H1 (cell line): ENCODE measurements around the gene GUCA2B. TPM values are rescaled to one million over a fixed set of nuclear protein-coding genes. Genes with fewer than 3 reads are reported as not detected.

ENCODE experiments used
- CTCF ChIA-PET: fragments of 300-600 bp; sonication (Branson Sonifier 250); formaldehyde crosslinking; loops from one replicate; lab custom pipeline; 2021; ENCODE audit not compliant: partially characterized antibody; lab: Charles Lee
- POLR2A ChIA-PET: fragments of 300-600 bp; sonication (Branson Sonifier 250); formaldehyde crosslinking; loops from one replicate; lab custom pipeline; 2021; ENCODE audit warnings: inconsistent platforms; ENCODE audit not compliant: partially characterized antibody; lab: Charles Lee
- DNase-seq, 2 experiments: peaks; one replicate each; pipeline versions ENCODE4 v3.0.0 to v3.0.0-alpha.2; 2010 to 2022; ENCODE audit warnings: low spot score in 2 of 2, low read depth in 1 of 2, mixed read lengths in 1 of 2
- FAIRE-seq: peaks from 2 replicates; lab custom pipeline; 2011; peaks lifted over from hg19 to GRCh38; lab: Jason Lieb, UNC
- H2AFZ ChIP-seq: 2 replicates; pipeline ENCODE4 v1.8.1; 2012; ENCODE audit warnings: low read length, inconsistent platforms
- H2AK5ac ChIP-seq: 2 replicates; pipeline ENCODE4 v1.6.1; 2013; ENCODE audit warnings: low read depth, low read length
- H2BK120ac ChIP-seq: replicated peaks from 2 replicates; pipeline ENCODE3; 2013; ENCODE audit warnings: low read depth, low read length, inconsistent platforms
- H2BK12ac ChIP-seq: 2 replicates; pipeline ENCODE4 v1.6.1; 2013; ENCODE audit warnings: low read depth, low read length
- H2BK15ac ChIP-seq: 2 replicates; pipeline ENCODE4 v1.6.1; 2013; ENCODE audit warnings: low read length
- H2BK20ac ChIP-seq: 2 replicates; pipeline ENCODE4 v1.6.1; 2013; ENCODE audit warnings: low read length
- H2BK5ac ChIP-seq: 2 replicates; pipeline ENCODE4 v1.6.1; 2013; ENCODE audit warnings: low read depth, low read length
- H3K14ac ChIP-seq: 2 replicates; pipeline ENCODE4 v1.6.1; 2013; ENCODE audit warnings: inconsistent platforms; ENCODE audit not compliant: insufficient read length
- H3K18ac ChIP-seq: 2 replicates; pipeline ENCODE4 v1.6.1; 2013; ENCODE audit warnings: low read length; ENCODE audit errors: extremely low read depth
- H3K23ac ChIP-seq: 2 replicates; pipeline ENCODE4 v1.6.1; 2013; ENCODE audit warnings: inconsistent platforms; ENCODE audit not compliant: insufficient read length
- H3K23me2 ChIP-seq: 2 replicates; pipeline ENCODE4 v1.6.1; 2013; ENCODE audit warnings: low read depth, low read length
- H3K27ac ChIP-seq: 2 replicates; pipeline ENCODE4 v1.6.1; 2011; ENCODE audit warnings: low read depth, low read length, inconsistent platforms
- H3K27me3 ChIP-seq, 4 experiments: replicated peaks in 1 of 4; 1 replicate in 1 of 4; 2 replicates in 3 of 4; pipeline versions ENCODE4 v1.6.1 to v1.8.1; 2011 to 2013; ENCODE audit warnings: low read length in 3 of 4, mild to moderate bottlenecking in 3 of 4, inconsistent platforms in 2 of 4, mixed read lengths in 2 of 4, moderate library complexity in 1 of 4; ENCODE audit not compliant: control insufficient read depth in 3 of 4, insufficient read depth in 3 of 4; ENCODE audit errors: extremely low read depth in 1 of 4
- H3K36me3 ChIP-seq, 4 experiments: 2 replicates each; pipeline versions ENCODE4 v1.6.1 to v1.8.1; 2011 to 2013; ENCODE audit warnings: mild to moderate bottlenecking in 4 of 4, low read length in 3 of 4, moderate library complexity in 2 of 4, control low read depth in 1 of 4, inconsistent platforms in 1 of 4; ENCODE audit not compliant: insufficient read depth in 4 of 4, control insufficient read depth in 2 of 4
- H3K4ac ChIP-seq: replicated peaks from 2 replicates; pipeline ENCODE3; 2013; ENCODE audit warnings: low read length, low read depth, mixed read lengths, inconsistent platforms; ENCODE audit not compliant: insufficient read length
- H3K4me1 ChIP-seq, 4 experiments: replicated peaks in 1 of 4; 1 replicate in 1 of 4; 2 replicates in 3 of 4; pipeline versions ENCODE4 v1.6.1 to v1.8.1; 2011 to 2013; ENCODE audit warnings: low read length in 3 of 4, inconsistent platforms in 2 of 4, mixed read lengths in 1 of 4; ENCODE audit not compliant: insufficient read depth in 4 of 4, control insufficient read depth in 3 of 4
- H3K4me2 ChIP-seq, 2 experiments: 2 replicates each; pipeline versions ENCODE4 v1.6.1 to v1.8.1; 2011 to 2013; ENCODE audit warnings: low read depth in 2 of 2, low read length in 2 of 2, control low read depth in 1 of 2, inconsistent platforms in 1 of 2, mild to moderate bottlenecking in 1 of 2; ENCODE audit not compliant: insufficient read depth in 1 of 2
- H3K4me3 ChIP-seq, 4 experiments: fragments of 200-600, 300-600 bp in 1 of 4; sonication (generic), shearing (Covaris generic), sonication (Bioruptor Twin) in 1 of 4; 2 replicates each; pipeline versions ENCODE4 v1.5.1 to v1.8.1; 2011 to 2016; ENCODE audit warnings: low read length in 4 of 4, low read depth in 3 of 4, control low read depth in 2 of 4, inconsistent platforms in 2 of 4, mild to moderate bottlenecking in 2 of 4, mixed read lengths in 1 of 4, moderate library complexity in 1 of 4; ENCODE audit not compliant: insufficient read depth in 2 of 4; ENCODE audit errors: extremely low read depth in 1 of 4
- H3K56ac ChIP-seq: replicated peaks from 2 replicates; pipeline ENCODE3; 2013; ENCODE audit warnings: low read depth, mild to moderate bottlenecking, mixed read lengths, low read length, inconsistent platforms; ENCODE audit not compliant: insufficient read length
- H3K79me1 ChIP-seq: 2 replicates; pipeline ENCODE4 v1.6.1; 2013; ENCODE audit warnings: low read depth, low read length, control low read depth
- H3K79me2 ChIP-seq, 2 experiments: 2 replicates each; pipeline versions ENCODE4 v1.6.1 to v1.8.1; 2012 to 2013; ENCODE audit warnings: low read length in 2 of 2, mild to moderate bottlenecking in 2 of 2, inconsistent platforms in 1 of 2; ENCODE audit not compliant: insufficient read depth in 2 of 2, control insufficient read depth in 1 of 2
- H3K9ac ChIP-seq, 4 experiments: replicated peaks in 1 of 4; 1 replicate in 1 of 4; 2 replicates in 3 of 4; pipeline versions ENCODE4 v1.6.1 to v1.8.1; 2011 to 2013; ENCODE audit warnings: low read depth in 3 of 4, low read length in 3 of 4, control low read depth in 2 of 4, mild to moderate bottlenecking in 2 of 4, moderate library complexity in 2 of 4, inconsistent platforms in 1 of 4; ENCODE audit errors: extremely low read depth in 1 of 4
- H3K9me3 ChIP-seq, 2 experiments: 2 replicates each; pipeline versions ENCODE4 v1.6.1 to v1.8.1; 2012 to 2013; ENCODE audit warnings: mild to moderate bottlenecking in 2 of 2, moderate library complexity in 2 of 2, control low read depth in 1 of 2, inconsistent platforms in 1 of 2, low read depth in 1 of 2, low read length in 1 of 2, mixed read lengths in 1 of 2; ENCODE audit not compliant: insufficient read depth in 2 of 2
- H4K20me1 ChIP-seq, 2 experiments: replicated peaks in 1 of 2; 2 replicates each; pipeline versions ENCODE3 to v1.8.1; 2011 to 2013; ENCODE audit warnings: inconsistent platforms in 2 of 2, low read length in 2 of 2, mild to moderate bottlenecking in 1 of 2; ENCODE audit not compliant: insufficient read depth in 2 of 2, control insufficient read depth in 1 of 2
- H4K5ac ChIP-seq: 2 replicates; pipeline ENCODE4 v1.6.1; 2013; ENCODE audit warnings: low read length, low read depth, mixed read lengths, inconsistent platforms; ENCODE audit not compliant: insufficient read length
- H4K8ac ChIP-seq: 2 replicates; pipeline ENCODE4 v1.8.0; 2013; ENCODE audit warnings: mild to moderate bottlenecking, moderate library complexity, low read length, inconsistent platforms; ENCODE audit not compliant: insufficient read depth; ENCODE audit errors: extremely low read depth
- H4K91ac ChIP-seq: replicated peaks from 2 replicates; pipeline ENCODE3; 2013; ENCODE audit warnings: low read length, mixed read lengths, inconsistent platforms; ENCODE audit not compliant: insufficient read length
- ATF2 ChIP-seq: IDR thresholded peaks from 2 replicates; pipeline ENCODE4 v1.6.1; 2012; ENCODE audit warnings: low read length, inconsistent platforms
- BACH1 ChIP-seq: IDR thresholded peaks from 2 replicates; pipeline ENCODE4 v1.6.1; 2012; ENCODE audit warnings: low read length, improper control_type of control experiment
- EP300 ChIP-seq, 2 experiments: IDR thresholded peaks; 1 replicate in 1 of 2; 2 replicates in 1 of 2; pipeline ENCODE4 v1.6.1; 2011 to 2012; ENCODE audit warnings: low read depth in 2 of 2, low read length in 2 of 2, mild to moderate bottlenecking in 2 of 2, borderline replicate concordance in 1 of 2, inconsistent platforms in 1 of 2, moderate library complexity in 1 of 2
- FOSL1 ChIP-seq: IDR thresholded peaks from 2 replicates; pipeline ENCODE4 v1.6.1; 2011; ENCODE audit warnings: mild to moderate bottlenecking, low read depth, low read length, moderate library complexity; ENCODE audit not compliant: insufficient read depth
- JUN ChIP-seq: IDR thresholded peaks from 2 replicates; pipeline ENCODE4 v1.6.1; 2011; ENCODE audit warnings: low read depth, mild to moderate bottlenecking, improper control_type of control experiment, low read length
- KDM4A ChIP-seq: IDR thresholded peaks from one replicate; pipeline ENCODE4 v1.7.1; 2012; ENCODE audit warnings: low read depth, mild to moderate bottlenecking, moderate library complexity, low read length, inconsistent platforms; ENCODE audit not compliant: severe bottlenecking
- NANOG ChIP-seq: IDR thresholded peaks from 2 replicates; pipeline ENCODE4 v1.6.1; 2011; ENCODE audit warnings: low read length, low read depth, mild to moderate bottlenecking, inconsistent platforms; ENCODE audit not compliant: insufficient read depth, poor library complexity, severe bottlenecking
- POLR2A ChIP-seq, 2 experiments: IDR thresholded peaks; 1 replicate in 1 of 2; 2 replicates in 1 of 2; pipeline ENCODE4 v1.6.1; 2011; ENCODE audit warnings: low read depth in 2 of 2, low read length in 2 of 2, mild to moderate bottlenecking in 2 of 2; ENCODE audit errors: control extremely low read depth in 1 of 2
- RNF2 ChIP-seq: fragments of 200-900, 300-1000 bp; sonication (generic); IDR thresholded peaks from 2 replicates; pipeline ENCODE4 v1.7.1; 2016; ENCODE audit warnings: borderline replicate concordance, low read depth, mild to moderate bottlenecking, antibody characterized with exemption, low read length; ENCODE audit not compliant: poor library complexity, severe bottlenecking; ENCODE audit errors: missing control alignments
- RXRA ChIP-seq: IDR thresholded peaks from 2 replicates; pipeline ENCODE4 v1.6.1; 2011; ENCODE audit warnings: low read depth, mild to moderate bottlenecking, low read length, moderate library complexity; ENCODE audit not compliant: insufficient read depth
- SIRT6 ChIP-seq: IDR thresholded peaks from one replicate; pipeline ENCODE4 v1.7.1; 2012; ENCODE audit warnings: low read length, inconsistent platforms
- SIX5 ChIP-seq: IDR thresholded peaks from 2 replicates; pipeline ENCODE4 v1.6.1; 2011; ENCODE audit warnings: mild to moderate bottlenecking, low read depth, low read length
- TCF12 ChIP-seq: IDR thresholded peaks from 2 replicates; pipeline ENCODE4 v1.6.1; 2011; ENCODE audit warnings: low read depth, mild to moderate bottlenecking, low read length
- WGBS, 2 experiments: shearing (Covaris generic) in 1 of 2; methylation state at CpG; one replicate each; pipeline versions ENCODE4 v1.1.6 to v1.1.7; 2013 to 2015; ENCODE audit warnings: low lambda C conversion rate in 2 of 2, mixed read lengths in 2 of 2, inconsistent platforms in 1 of 2, low coverage in 1 of 2, missing lambda C conversion rate in 1 of 2; ENCODE audit not compliant: insufficient replicate concordance in 2 of 2, insufficient coverage in 1 of 2, insufficient read length in 1 of 2; ENCODE audit errors: extremely low coverage in 1 of 2, missing lambda C conversion rate in 1 of 2; 5-methylcytosine and 5-hydroxymethylcytosine counted together
- polyA plus RNA-seq, 7 experiments: library from polyadenylated mRNA; depleted of rRNA in 3 of 7; stranded (reverse) in 5 of 7; unstranded in 2 of 7; fragments of >200 nt in 5 of 7; fragments of 200-250 nt in 2 of 7; gene quantifications; 1 replicate in 5 of 7; 2 replicates in 1 of 7; 4 replicates in 1 of 7; pipeline versions ENCODE4 v1.2.1 to v1.2.3, GENCODE V29; 2011 to 2013; ENCODE audit warnings: missing spikeins in 2 of 7, mixed read lengths in 2 of 7
- total RNA-seq: library from RNA; stranded (reverse); fragmentation: NEBNext Ultra II Directional; extraction: Animal tissue kit (Norgen Biotek cat#: 25700); gene quantifications from 2 replicates; pipeline ENCODE4 v1.2.1, GENCODE V29; 2021

The GUCA2B gene
- total and polyA plus RNA-seq, 2 of the 8 experiments (the other 6 are each of a cell fraction or from before 2014, with no cell fraction given), result not detected

- H3K4me2 ChIP-seq, result no peak overlapping the region
- no peak for FAIRE-seq
- WGBS, 2 experiments, result 90% methylated on average over 1 of the region's 1 CpG; no CpG with 5 or more reads in 1 of the 2 experiments
- TF ChIP-seq RNF2, result no peak
- no peak for TF ChIP-seq JUN
- no peak for TF ChIP-seq TCF12
- TF ChIP-seq SIX5, result no peak
- no peak for TF ChIP-seq KDM4A
- TF ChIP-seq RXRA, result no peak
- TF ChIP-seq NANOG, result no peak
- no peak for TF ChIP-seq SIRT6
- TF ChIP-seq FOSL1, result no peak
- TF ChIP-seq EP300 (IDR thresholded peaks at IDR 0.05; ENCODE audit: borderline replicate concordance in 1 of 2, low read depth in 2 of 2, low read length in 2 of 2), result no peak
- no peak for TF ChIP-seq BACH1
- TF ChIP-seq POLR2A (IDR thresholded peaks at IDR 0.05; ENCODE audit: control extremely low read depth in 1 of 2, low read depth in 2 of 2, low read length in 2 of 2), result no peak
- no peak for TF ChIP-seq ATF2
Measured at GRCh38 chr1:42118125-42118524, 35.1 kb upstream of the GUCA2B start.

More at GRCh38 chr1:42118125-42118524, 35.1 kb upstream of the GUCA2B start:
- DNase-seq, result no peak
- no peak overlapping the region for H3K23ac ChIP-seq
- peaks cover 0 to 3% (median 2%) of the 10 kb centered on the region in 4 experiments; a peak in 2 of 7 replicates for H3K4me1 ChIP-seq
- H4K91ac ChIP-seq, result no peak overlapping the region
- no peak overlapping the region for H2AK5ac ChIP-seq
- POLR2A ChIA-PET, result no interaction called here
- H3K4me3 ChIP-seq, result no peak overlapping the region
- H3K79me1 ChIP-seq, result no peaks in the 10 kb centered on the region
- no peaks in the 10 kb centered on the region for H3K27me3 ChIP-seq
- no peaks in the 10 kb centered on the region for H3K9me3 ChIP-seq
- H2BK120ac ChIP-seq, result no peak overlapping the region
- CTCF ChIA-PET, result interaction anchor here (0.6 to 1.1 kb wide), 2 partner anchors 55 to 86 kb away, joined by 3 read pairs; no protein-coding TSS in a partner anchor
- H2BK20ac ChIP-seq, result no peak overlapping the region
- H4K20me1 ChIP-seq, result no peaks in the 10 kb centered on the region
- no peak overlapping the region for H3K27ac ChIP-seq
- H4K5ac ChIP-seq, result no peak overlapping the region
- no peak overlapping the region for H4K8ac ChIP-seq
- no peak overlapping the region for H2BK15ac ChIP-seq
- no peak overlapping the region for H3K56ac ChIP-seq
- no peaks in the 10 kb centered on the region for H3K36me3 ChIP-seq
- H3K9ac ChIP-seq, result no peak overlapping the region
- H2AFZ ChIP-seq, result no peak overlapping the region
- H3K4ac ChIP-seq, result no peak overlapping the region
- H3K18ac ChIP-seq, result no peak overlapping the region
- H3K79me2 ChIP-seq, result no peaks in the 10 kb centered on the region
- H3K14ac ChIP-seq, result no peak overlapping the region
- no peak overlapping the region for H2BK12ac ChIP-seq
- no peaks in the 10 kb centered on the region; the same call in 1 of the 2 replicates for H3K23me2 ChIP-seq
- H2BK5ac ChIP-seq, result no peak overlapping the region
